HEK293T (cell line): Measurements from ENCODE around the gene SCAP.

Experiments used
- BHLHE40 ChIP-seq: fragments of 450-650 bp; IDR thresholded peaks from 2 replicates; pipeline ENCODE4 v1.6.1; 2016; ENCODE audit warnings: mild to moderate bottlenecking, moderate library complexity, borderline replicate concordance
- ELF4 ChIP-seq: fragments of 450-650 bp; IDR thresholded peaks from 2 replicates; pipeline ENCODE4 v1.6.1; 2017; ENCODE audit warnings: antibody characterized with exemption
- FOXA1 ChIP-seq: fragments of 450-650 bp; IDR thresholded peaks from 2 replicates; pipeline ENCODE4 v1.6.1; 2016; ENCODE audit warnings: mild to moderate bottlenecking
- HDGF ChIP-seq: fragments of 450-650 bp; IDR thresholded peaks from 2 replicates; pipeline ENCODE4 v1.6.1; 2017; ENCODE audit warnings: antibody characterized with exemption, borderline replicate concordance
- SP1 ChIP-seq: fragments of 450-650 bp; IDR thresholded peaks from 2 replicates; pipeline ENCODE4 v1.6.1; 2017
- ZNF384 ChIP-seq: fragments of 450-650 bp; IDR thresholded peaks from 2 replicates; pipeline ENCODE4 v1.6.1; 2016

- no peak for TF ChIP-seq ELF4
- no peak for TF ChIP-seq BHLHE40
- TF ChIP-seq SP1, result no peak
- no peak for TF ChIP-seq ZNF384
- TF ChIP-seq FOXA1, result no peak
- no peak for TF ChIP-seq HDGF
Observed at GRCh38 chr3:47406762-47407149, 69.0 kb downstream of the SCAP start.
